H9 (cell line): ENCODE data around the gene THSD7A. TPM values are rescaled to one million over a fixed set of nuclear protein-coding genes. Genes with fewer than 3 reads are reported as not detected.

Source experiments
- DNase-seq: peaks from one replicate; pipeline ENCODE4 v3.0.0-alpha.2; 2017
- H2AFZ ChIP-seq: one replicate; pipeline ENCODE4 v1.6.1; 2013; ENCODE audit warnings: mild to moderate bottlenecking, low read length, control low read depth, moderate library complexity
- H2AK5ac ChIP-seq: 2 replicates; pipeline ENCODE4 v1.6.1; 2013; ENCODE audit warnings: low read length, control low read depth, mixed read lengths; ENCODE audit not compliant: insufficient read length
- H2BK120ac ChIP-seq: one replicate; pipeline ENCODE4 v1.6.1; 2013; ENCODE audit warnings: low read depth, mild to moderate bottlenecking, low read length, control low read depth, inconsistent platforms; ENCODE audit not compliant: poor library complexity, severe bottlenecking
- H2BK12ac ChIP-seq: 2 replicates; pipeline ENCODE4 v1.6.1; 2013; ENCODE audit warnings: low read length, control low read depth, mixed read lengths, low read depth; ENCODE audit not compliant: insufficient read length
- H2BK15ac ChIP-seq: 2 replicates; pipeline ENCODE4 v1.6.1; 2013; ENCODE audit warnings: low read depth, low read length, control low read depth
- H2BK20ac ChIP-seq: one replicate; pipeline ENCODE4 v1.6.1; 2013; ENCODE audit warnings: low read depth, mild to moderate bottlenecking, low read length, control low read depth, inconsistent platforms; ENCODE audit not compliant: poor library complexity, severe bottlenecking
- H2BK5ac ChIP-seq: 2 replicates; pipeline ENCODE4 v1.6.1; 2013; ENCODE audit warnings: low read length, control low read depth, mixed read lengths; ENCODE audit not compliant: insufficient read length
- H3K14ac ChIP-seq: 2 replicates; pipeline ENCODE4 v1.6.1; 2013; ENCODE audit warnings: low read length, control low read depth; ENCODE audit not compliant: insufficient read depth
- H3K18ac ChIP-seq: 2 replicates; pipeline ENCODE4 v1.6.1; 2013; ENCODE audit warnings: low read depth, mild to moderate bottlenecking, mixed read lengths, low read length, control low read depth; ENCODE audit not compliant: insufficient read length
- H3K23ac ChIP-seq: 2 replicates; pipeline ENCODE4 v1.6.1; 2013; ENCODE audit warnings: low read length, control low read depth, mixed read lengths, low read depth; ENCODE audit not compliant: insufficient read length
- H3K23me2 ChIP-seq: 2 replicates; pipeline ENCODE4 v1.6.1; 2013; ENCODE audit warnings: low read depth, mild to moderate bottlenecking, mixed read lengths, low read length, control low read depth; ENCODE audit not compliant: insufficient read length, poor library complexity, severe bottlenecking
- H3K27ac ChIP-seq: 2 replicates; pipeline ENCODE4 v1.5.1; 2013; ENCODE audit warnings: low read length, control low read depth, mixed read lengths, low read depth; ENCODE audit not compliant: insufficient read length
- H3K27me3 ChIP-seq: 2 replicates; pipeline ENCODE4 v1.6.1; 2013; ENCODE audit warnings: low read length, control low read depth, inconsistent platforms; ENCODE audit not compliant: insufficient read depth
- H3K4ac ChIP-seq: 2 replicates; pipeline ENCODE4 v1.6.1; 2013; ENCODE audit warnings: low read depth, mild to moderate bottlenecking, control low read depth, inconsistent platforms, low read length, moderate library complexity
- H3K4me1 ChIP-seq: 2 replicates; pipeline ENCODE4 v1.6.1; 2013; ENCODE audit warnings: low read length, control low read depth, inconsistent platforms; ENCODE audit not compliant: insufficient read depth
- H3K4me2 ChIP-seq: 2 replicates; pipeline ENCODE4 v1.6.1; 2013; ENCODE audit warnings: low read length, control low read depth, mixed read lengths; ENCODE audit not compliant: insufficient read length, insufficient read depth
- H3K56ac ChIP-seq: 2 replicates; pipeline ENCODE4 v1.6.1; 2013; ENCODE audit warnings: low read depth, mild to moderate bottlenecking, mixed read lengths, low read length, control low read depth; ENCODE audit not compliant: insufficient read length
- H3K79me1 ChIP-seq: 2 replicates; pipeline ENCODE4 v1.6.1; 2013; ENCODE audit warnings: low read depth, mild to moderate bottlenecking, moderate library complexity, low read length, control low read depth, inconsistent platforms; ENCODE audit not compliant: insufficient read depth, poor library complexity, severe bottlenecking
- H3K79me2 ChIP-seq: 2 replicates; pipeline ENCODE4 v1.6.1; 2013; ENCODE audit warnings: low read length, control low read depth, inconsistent platforms; ENCODE audit not compliant: insufficient read depth
- H3K9ac ChIP-seq: 2 replicates; pipeline ENCODE4 v1.6.1; 2013; ENCODE audit warnings: low read length, control low read depth, mixed read lengths; ENCODE audit not compliant: insufficient read length; ENCODE audit errors: extremely low read depth
- H3K9me3 ChIP-seq: one replicate; pipeline ENCODE4 v1.6.1; 2013; ENCODE audit warnings: low read depth, low read length, inconsistent platforms; ENCODE audit not compliant: control insufficient read depth
- H3T11ph ChIP-seq: one replicate; pipeline ENCODE4 v1.6.1; 2013; ENCODE audit warnings: mild to moderate bottlenecking, low read length, control low read depth, inconsistent platforms
- H4K20me1 ChIP-seq: one replicate; pipeline ENCODE4 v1.6.1; 2013; ENCODE audit not compliant: control insufficient read depth, insufficient read length, insufficient read depth
- H4K5ac ChIP-seq: 2 replicates; pipeline ENCODE4 v1.6.1; 2013; ENCODE audit warnings: low read depth, mild to moderate bottlenecking, mixed read lengths, low read length, control low read depth; ENCODE audit not compliant: insufficient read length
- H4K8ac ChIP-seq: replicated peaks from 2 replicates; pipeline ENCODE4 v1.6.1; 2013; ENCODE audit warnings: low read length, control low read depth, mixed read lengths, low read depth; ENCODE audit not compliant: insufficient read length
- H4K91ac ChIP-seq: 2 replicates; pipeline ENCODE4 v1.6.1; 2013; ENCODE audit warnings: low read depth, mild to moderate bottlenecking, moderate library complexity, mixed read lengths, low read length, control low read depth; ENCODE audit not compliant: insufficient read length
- H3K27ac Mint-ChIP-seq, 3 experiments: 2 replicates in 2 of 3; 3 replicates in 1 of 3; pipeline ENCODE4 v1.8.0; 2020 to 2021; ENCODE audit warnings: mixed read lengths in 3 of 3, mild to moderate bottlenecking in 1 of 3, moderate library complexity in 1 of 3
- H3K27me3 Mint-ChIP-seq: 2 replicates; pipeline ENCODE4 v1.8.0; 2021; ENCODE audit warnings: low read depth, mild to moderate bottlenecking, moderate library complexity, mixed read lengths
- H3K36me3 Mint-ChIP-seq, 3 experiments: 2 replicates in 2 of 3; 3 replicates in 1 of 3; pipeline ENCODE4 v1.8.0; 2020 to 2021; ENCODE audit warnings: low read depth in 3 of 3, mixed read lengths in 3 of 3; ENCODE audit not compliant: insufficient read depth in 1 of 3
- H3K4me1 Mint-ChIP-seq, 2 experiments: 2 replicates each; pipeline ENCODE4 v1.8.0; 2020; ENCODE audit warnings: mixed read lengths in 2 of 2
- H3K4me3 Mint-ChIP-seq, 2 experiments: 2 replicates in 1 of 2; 3 replicates in 1 of 2; pipeline ENCODE4 v1.8.0; 2020 to 2021; ENCODE audit warnings: mild to moderate bottlenecking in 2 of 2, mixed read lengths in 2 of 2, moderate library complexity in 1 of 2
- H3K9me3 Mint-ChIP-seq, 2 experiments: 2 replicates in 1 of 2; 3 replicates in 1 of 2; pipeline ENCODE4 v1.8.0; 2020; ENCODE audit warnings: mild to moderate bottlenecking in 2 of 2, mixed read lengths in 2 of 2, moderate library complexity in 1 of 2
- CTCF ChIP-seq: fragments of 200-600 bp; sonication (generic); conservative IDR thresholded peaks from 3 replicates; pipeline ENCODE4 v1.8.0; 2021; ENCODE audit warnings: antibody characterized with exemption, mild to moderate bottlenecking
- WGBS: extraction: QIAGEN DNeasy Blood & Tissue Kit; methylation state at CpG from one replicate; pipeline ENCODE4 v1.1.7; 2013; ENCODE audit warnings: missing lambda C conversion rate, low lambda C conversion rate, mixed read lengths; ENCODE audit not compliant: insufficient read length; ENCODE audit errors: extremely low coverage; 5-methylcytosine and 5-hydroxymethylcytosine counted together
- total RNA-seq: library from RNA; stranded (reverse); gene quantifications from 2 replicates; pipeline ENCODE4 v1.2.1, GENCODE V29; 2021

THSD7A gene
- total RNA-seq, 1 experiment from 2014 or later, result 0.42 TPM

- Histone ChIP-seq H2BK12ac (no peak overlapping the region), H3K27me3 (no peaks in the 10 kb centered on the region), H3K4me1 (no peaks in the 10 kb centered on the region), H2BK20ac (no peak overlapping the region), H4K91ac (no peak overlapping the region), H3K4ac (no peak overlapping the region), H3K4me2 (no peak overlapping the region), H4K20me1 (no peaks in the 10 kb centered on the region), H2AFZ (no peak overlapping the region), H2BK15ac (no peak overlapping the region), H3K9ac (no peak overlapping the region), H3K23me2 (no peaks in the 10 kb centered on the region), H3K9me3 (no peaks in the 10 kb centered on the region), H3K27ac (no peak overlapping the region), H2BK5ac (no peak overlapping the region), H3K23ac (no peak overlapping the region), H3K79me1 (no peaks in the 10 kb centered on the region), H2AK5ac (no peak overlapping the region), H2BK120ac (no peak overlapping the region), H3K79me2 (no peaks in the 10 kb centered on the region), H3K18ac (no peak overlapping the region), H3K56ac (no peak overlapping the region), H3T11ph (no peak overlapping the region), H4K8ac (no peak overlapping the region), H4K5ac (no peak overlapping the region), H3K14ac (no peak overlapping the region)
- H3K4me1 Mint-ChIP-seq, result no peaks in the 10 kb centered on the region
- TF ChIP-seq CTCF, result no peak
- no peaks in the 10 kb centered on the region for H3K36me3 Mint-ChIP-seq
- H3K4me3 Mint-ChIP-seq, result no peak overlapping the region
- no peaks in the 10 kb centered on the region for H3K9me3 Mint-ChIP-seq
- DNase-seq, result no peak
- H3K27me3 Mint-ChIP-seq, result no peaks in the 10 kb centered on the region
- no peak overlapping the region for H3K27ac Mint-ChIP-seq
- WGBS, result no CpG with 5 or more reads among the region's 4 CpGs
These were observed 383.7 kb downstream of the THSD7A start for GRCh38 chr7:11448323-11448722.
